K562 (cell line): ENCODE results near the gene CTXN1. TPM values are rescaled to one million over a fixed set of nuclear protein-coding genes. Genes with fewer than 3 reads are reported as not detected.

Experiments
- ASH1L ChIP-seq: fragments of 450-650 bp; IDR thresholded peaks from 2 replicates; pipeline ENCODE4 v1.6.1; 2018; ENCODE audit warnings: borderline replicate concordance, mild to moderate bottlenecking, low read depth; ENCODE audit not compliant: partially characterized antibody
- CBX1 ChIP-seq: sonication (generic); IDR thresholded peaks from 2 replicates; pipeline ENCODE4 v1.6.1; 2016; ENCODE audit warnings: antibody characterized with exemption, low read depth, mild to moderate bottlenecking
- CGGBP1 ChIP-seq: fragments of 250-450 bp; sonication (Bioruptor Pico); IDR thresholded peaks from 2 replicates; pipeline ENCODE4 v1.9.0; 2021; ENCODE audit warnings: mild to moderate bottlenecking
- EGR1 ChIP-seq: fragments of 450-650 bp; conservative IDR thresholded peaks from 2 replicates; pipeline ENCODE4 v1.6.1; 2017; ENCODE audit warnings: mild to moderate bottlenecking
- GTF2E2 ChIP-seq: fragments of 200-800 bp; sonication (Bioruptor generic); IDR thresholded peaks from 2 replicates; pipeline ENCODE4 v1.6.1; 2016; ENCODE audit warnings: missing genetic modification characterization, missing compliant biosample characterization
- HNRNPLL ChIP-seq: fragments of 200-400 bp; formaldehyde crosslinking; IDR thresholded peaks from 2 replicates; pipeline ENCODE4 v1.6.1; 2017; ENCODE audit warnings: low read length, low read depth, mild to moderate bottlenecking; ENCODE audit not compliant: poor library complexity, severe bottlenecking
- IFI16 ChIP-seq: fragments of 250-450 bp; sonication (Bioruptor Pico); IDR thresholded peaks from 2 replicates; pipeline ENCODE4 v2.1.2; 2022; ENCODE audit warnings: mild to moderate bottlenecking, inconsistent platforms
- MCM7 ChIP-seq, 2 experiments: fragments of 450-650 bp; IDR thresholded peaks; 2 replicates each; pipeline ENCODE4 v1.6.1; 2016 to 2018
- NFYB ChIP-seq: IDR thresholded peaks from 2 replicates; pipeline ENCODE4 v1.6.1; 2011; ENCODE audit warnings: mild to moderate bottlenecking, moderate library complexity; ENCODE audit not compliant: insufficient read length; ENCODE audit errors: extremely low read depth
- NR2C1 ChIP-seq, 2 experiments: fragments of 450-650 bp; IDR thresholded peaks; 2 replicates each; pipeline ENCODE4 v1.6.1; 2017; ENCODE audit warnings: mild to moderate bottlenecking in 2 of 2, antibody characterized with exemption in 1 of 2, inconsistent platforms in 1 of 2, missing compliant biosample characterization in 1 of 2, missing genetic modification characterization in 1 of 2
- POLR2AphosphoS5 ChIP-seq: IDR thresholded peaks from 2 replicates; pipeline ENCODE4 v1.6.1; 2011; ENCODE audit warnings: mild to moderate bottlenecking, low read depth, low read length, moderate library complexity; ENCODE audit not compliant: control insufficient read depth, insufficient read depth
- RBM34 ChIP-seq: fragments of 200-400 bp; formaldehyde crosslinking; IDR thresholded peaks from 2 replicates; pipeline ENCODE4 v1.6.1; 2018; ENCODE audit warnings: low read length, borderline replicate concordance; ENCODE audit not compliant: insufficient read depth
- RCOR1 ChIP-seq, 2 experiments: IDR thresholded peaks; 2 replicates each; pipeline ENCODE4 v1.6.1; 2012; ENCODE audit warnings: low read depth in 2 of 2, low read length in 2 of 2, borderline replicate concordance in 1 of 2, improper control_type of control experiment in 1 of 2
- RHOXF2B ChIP-seq: fragments of 250-450 bp; sonication (Bioruptor Pico); conservative IDR thresholded peaks from 2 replicates; pipeline ENCODE4 v1.5.1; 2021
- SFPQ ChIP-seq: fragments of 200-400 bp; formaldehyde crosslinking; IDR thresholded peaks from 2 replicates; pipeline ENCODE4 v1.6.1; 2017; ENCODE audit warnings: mild to moderate bottlenecking, low read depth, low read length, moderate library complexity
- THRB ChIP-seq: fragments of 450-650 bp; formaldehyde crosslinking; conservative IDR thresholded peaks from 2 replicates; pipeline ENCODE4 v1.4.0; 2022; ENCODE audit warnings: mild to moderate bottlenecking, missing genetic modification characterization
- ZNF57 ChIP-seq: fragments of 450-650 bp; formaldehyde crosslinking; IDR thresholded peaks from 2 replicates; pipeline ENCODE4 v1.4.0; 2020; ENCODE audit warnings: mild to moderate bottlenecking, moderate library complexity
- ZNF778 ChIP-seq: fragments of 450-650 bp; formaldehyde crosslinking; IDR thresholded peaks from 2 replicates; pipeline ENCODE4 v1.4.0; 2020; ENCODE audit warnings: mild to moderate bottlenecking, moderate library complexity
- ZZZ3 ChIP-seq: fragments of 450-650 bp; IDR thresholded peaks from 2 replicates; pipeline ENCODE4 v1.6.1; 2016; ENCODE audit warnings: antibody characterized with exemption, mild to moderate bottlenecking, moderate library complexity
- polyA plus RNA-seq, 8 experiments: library from polyadenylated mRNA; depleted of rRNA in 4 of 8; stranded (reverse) in 5 of 8; unstranded in 3 of 8; fragments of >200 nt; fragmentation: Nextera tagmentation in 2 of 8; fragmentation: Illumina TruSeq in 1 of 8; extraction: Ambion mirVana in 2 of 8; extraction: Trizol in 1 of 8; gene quantifications; 2 replicates each; pipeline versions ENCODE4 v1.2.1 to v1.2.3, GENCODE V29; 2011 to 2014; ENCODE audit warnings: inconsistent platforms in 1 of 8, missing spikeins in 1 of 8
- total RNA-seq, 7 experiments: library from RNA; depleted of rRNA in 6 of 7; stranded (reverse); fragments of >200 nt in 6 of 7; fragmentation: Illumina TruSeq in 2 of 7; extraction: Trizol in 2 of 7; gene quantifications; 2 replicates each; pipeline versions ENCODE4 v1.2.1 to v1.2.3, GENCODE V29; 2011 to 2021; ENCODE audit warnings: low replicate concordance in 1 of 7
- TF ChIP-seq, protein P1 (sequence below): fragments of 450-650 bp; IDR thresholded peaks from 2 replicates; pipeline ENCODE4 v1.6.1; 2018; ENCODE audit warnings: mild to moderate bottlenecking, low read depth; ENCODE audit not compliant: partially characterized antibody
- TF ChIP-seq, protein P2 (sequence below): fragments of 250-450 bp; sonication (Bioruptor Pico); IDR thresholded peaks from 2 replicates; pipeline ENCODE4 v1.5.1; 2021; ENCODE audit warnings: mild to moderate bottlenecking

The CTXN1 gene
- total and polyA plus RNA-seq, 9 of the 15 experiments (the other 6 are each of a cell fraction or from before 2014, with no cell fraction given) = 0.15 to 37.4 (median 1.8) TPM; not detected in 2

DNA sequence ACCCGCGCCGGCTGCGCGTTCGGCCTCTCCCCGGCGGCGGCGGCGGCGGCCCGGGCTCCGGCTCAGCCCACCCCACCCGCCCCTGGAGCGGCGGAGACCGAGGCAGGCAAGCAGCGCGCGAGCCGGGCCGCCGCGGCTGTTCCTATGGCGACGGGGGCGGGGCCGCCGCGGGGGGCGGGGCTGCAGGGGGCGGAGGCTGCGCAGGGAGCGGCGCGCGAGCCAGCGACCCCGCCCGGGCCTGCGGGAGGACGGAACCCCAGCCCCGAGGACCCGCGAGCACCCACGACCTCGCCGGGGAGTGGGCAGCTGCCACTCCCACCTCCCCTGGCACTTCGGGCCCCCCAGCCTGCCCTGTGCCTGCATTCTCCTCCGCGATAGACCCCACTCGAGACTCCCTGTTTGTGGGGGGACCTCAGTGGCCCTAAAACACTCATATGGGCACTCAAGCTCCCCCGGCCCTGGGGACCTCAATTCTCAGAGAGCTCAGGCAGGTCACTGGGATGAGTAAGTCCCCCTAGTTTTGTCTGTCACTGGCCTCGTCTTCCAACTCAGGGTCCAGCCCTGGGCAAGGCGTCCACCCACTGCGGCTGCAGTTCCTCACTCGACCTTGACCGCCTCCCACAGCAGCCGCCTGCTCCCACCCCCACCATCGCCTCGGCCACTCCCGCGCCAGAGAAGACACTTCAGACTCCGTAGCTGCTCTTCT, at the start of gene CTXN1 (continued):
- TF ChIP-seq THRB (CRISPR knock-in tag) (peak; percentile 75; the same call in 1 of the 2 replicates), IFI16 (no peak), EGR1 (peak; percentile 77), NR2C1 (IDR thresholded peaks at IDR 0.05) (no peak), NR2C1 (tag; IDR thresholded peaks at IDR 0.05) (no peak), ZNF57 (CRISPR knock-in tag) (no peak), ASH1L (no peak), RCOR1 (IDR thresholded peaks at IDR 0.05; ENCODE audit: borderline replicate concordance in 1 of 2, low read depth in 2 of 2, low read length in 2 of 2) (no peak), CGGBP1 (CRISPR knock-in tag) (no peak), NFYB (no peak), HNRNPLL (no peak), SFPQ (no peak), CBX1 (no peak), ZNF778 (no peak), RHOXF2B (CRISPR knock-in tag) (no peak), POLR2AphosphoS5 (peak; percentile 65; the same call in 1 of the 2 replicates), RBM34 (no peak), MCM7 (IDR thresholded peaks at IDR 0.05) (no peak), ZZZ3 (no peak), GTF2E2 (tag) (no peak)
- TF ChIP-seq, protein P1, sequence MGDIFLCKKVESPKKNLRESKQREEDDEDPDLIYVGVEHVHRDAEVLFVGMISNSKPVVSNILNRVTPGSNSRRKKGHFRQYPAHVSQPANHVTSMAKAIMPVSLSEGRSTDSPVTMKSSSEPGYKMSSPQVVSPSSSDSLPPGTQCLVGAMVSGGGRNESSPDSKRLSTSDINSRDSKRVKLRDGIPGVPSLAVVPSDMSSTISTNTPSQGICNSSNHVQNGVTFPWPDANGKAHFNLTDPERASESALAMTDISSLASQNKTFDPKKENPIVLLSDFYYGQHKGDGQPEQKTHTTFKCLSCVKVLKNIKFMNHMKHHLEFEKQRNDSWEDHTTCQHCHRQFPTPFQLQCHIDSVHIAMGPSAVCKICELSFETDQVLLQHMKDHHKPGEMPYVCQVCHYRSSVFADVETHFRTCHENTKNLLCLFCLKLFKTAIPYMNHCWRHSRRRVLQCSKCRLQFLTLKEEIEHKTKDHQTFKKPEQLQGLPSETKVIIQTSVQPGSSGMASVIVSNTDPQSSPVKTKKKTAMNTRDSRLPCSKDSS = no peak
- TF ChIP-seq, protein P2, sequence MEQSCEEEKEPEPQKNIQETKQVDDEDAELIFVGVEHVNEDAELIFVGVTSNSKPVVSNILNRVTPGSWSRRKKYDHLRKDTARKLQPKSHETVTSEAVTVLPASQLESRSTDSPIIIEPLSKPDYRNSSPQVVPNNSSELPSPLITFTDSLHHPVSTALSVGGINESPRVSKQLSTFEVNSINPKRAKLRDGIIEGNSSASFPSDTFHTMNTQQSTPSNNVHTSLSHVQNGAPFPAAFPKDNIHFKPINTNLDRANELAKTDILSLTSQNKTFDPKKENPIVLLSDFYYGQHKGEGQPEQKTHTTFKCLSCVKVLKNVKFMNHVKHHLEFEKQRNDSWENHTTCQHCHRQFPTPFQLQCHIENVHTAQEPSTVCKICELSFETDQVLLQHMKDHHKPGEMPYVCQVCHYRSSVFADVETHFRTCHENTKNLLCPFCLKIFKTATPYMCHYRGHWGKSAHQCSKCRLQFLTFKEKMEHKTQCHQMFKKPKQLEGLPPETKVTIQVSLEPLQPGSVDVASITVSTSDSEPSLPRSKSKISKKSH (CRISPR knock-in tag) = no peak
